Cardiac fibroblast (primary cell): ENCODE data around the gene FOXS1.

ENCODE experiments used
- DNase-seq, 2 donors: peaks; one replicate each; pipeline versions ENCODE4 v3.0.0 to v3.0.0-alpha.2; 2010; ENCODE audit warnings: low read depth in 2 of 2
- H3K4me3 ChIP-seq, 2 donors: replicated peaks in 1 of 2; 1 replicate in 1 of 2; 2 replicates in 1 of 2; pipeline ENCODE4 v1.5.1; 2011; ENCODE audit warnings: low read depth in 2 of 2, low read length in 2 of 2, mild to moderate bottlenecking in 2 of 2, moderate library complexity in 1 of 2
- CTCF ChIP-seq: IDR thresholded peaks from one replicate; pipeline ENCODE4 v1.5.1; 2011; ENCODE audit warnings: low read depth, mild to moderate bottlenecking, low read length, inconsistent platforms

FOXS1 gene

GRCh38 chr20:31845300-31845863 is at the start of gene FOXS1:
TSS of gene FOXS1 (minus strand) at chr20:31845604. CDS start at chr20:31845542, 62 bp downstream.
- no peak for TF ChIP-seq CTCF
- H3K4me3 ChIP-seq: peak within 1 kb of the TSS in 1 of 2 donors; percentile 62
- DNase-seq: peak; percentile 23 to 64

- no peak for DNase-seq
- no peak overlapping the region for H3K4me3 ChIP-seq
- no peak for TF ChIP-seq CTCF
These were observed 45.2 kb upstream of the FOXS1 start for GRCh38 chr20:31890646-31891045.

GRCh38 chr20:31883829-31884228 is 38.4 kb upstream of the FOXS1 start:
- DNase-seq: no peak
- TF ChIP-seq CTCF: no peak
- no peak overlapping the region for H3K4me3 ChIP-seq

DNA sequence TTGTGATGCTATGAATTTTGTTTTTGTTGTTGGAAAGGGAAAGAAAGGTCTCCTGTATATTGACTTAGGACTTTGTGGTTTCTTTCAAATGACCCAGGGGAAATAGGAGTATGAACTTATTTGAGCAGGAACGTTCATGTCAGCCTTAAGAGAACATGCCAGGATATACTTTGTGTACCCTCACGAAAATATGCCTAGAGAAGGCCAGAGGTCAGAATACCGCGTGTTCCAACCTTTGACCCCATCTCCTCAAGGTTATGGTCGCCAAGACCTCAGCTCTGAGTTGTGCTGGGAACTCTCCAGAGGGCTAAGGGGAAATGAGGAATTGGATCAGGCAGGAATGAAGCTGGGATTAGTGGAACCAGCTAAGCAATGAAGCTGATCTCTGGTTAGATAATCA is 36.5 kb upstream of the FOXS1 start:
- DNase-seq: no peak
- TF ChIP-seq CTCF: no peak
- H3K4me3 ChIP-seq: no peak overlapping the region

DNA sequence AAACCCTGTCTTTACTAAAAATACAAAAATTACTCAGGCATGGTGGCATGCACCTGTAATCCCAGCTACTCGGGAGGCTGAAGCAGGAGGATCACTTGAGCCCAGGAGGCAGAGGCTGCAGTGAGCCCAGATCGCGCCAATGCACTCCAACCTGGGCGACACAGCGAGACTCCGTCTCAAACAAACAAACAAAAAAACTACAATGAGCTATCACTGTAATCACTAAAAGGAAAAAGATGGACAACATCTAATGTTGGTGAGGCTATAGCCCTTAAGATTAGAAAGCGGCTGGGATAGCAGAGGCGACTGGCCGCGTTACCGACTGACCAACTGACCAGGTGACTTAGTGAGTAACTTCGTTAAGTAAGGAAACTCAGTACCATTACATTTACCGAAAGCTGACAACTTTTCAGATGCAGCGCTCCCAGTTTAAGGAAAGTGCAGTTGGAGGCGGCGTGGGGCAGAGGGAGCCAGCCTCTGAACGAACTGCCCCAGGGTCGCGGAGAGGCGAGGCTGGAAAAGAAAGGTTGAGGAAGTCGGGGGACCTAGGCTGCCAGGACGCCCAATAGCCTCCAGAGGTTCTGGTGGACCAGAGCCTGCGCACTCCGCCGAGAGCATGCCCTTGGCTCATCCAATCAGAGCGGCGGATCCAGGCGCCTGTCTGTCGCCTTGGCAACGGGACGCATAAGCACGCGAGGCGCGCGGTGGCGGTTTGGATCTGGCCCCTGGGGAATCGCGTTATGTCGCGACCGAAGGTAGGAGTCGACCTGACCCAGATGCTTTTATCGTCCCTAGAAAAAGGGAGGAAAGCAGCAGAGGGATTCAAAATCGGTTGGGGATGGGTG is 34.0 kb upstream of the FOXS1 start:
- DNase-seq: peak; percentile 96 to 97
- no peak for TF ChIP-seq CTCF
- peak overlapping the region; percentile 58 to 69 for H3K4me3 ChIP-seq

GRCh38 chr20:31877684-31878083 is 32.3 kb upstream of the FOXS1 start:
- no peak for TF ChIP-seq CTCF

GRCh38 chr20:31875671-31876070 is 30.3 kb upstream of the FOXS1 start:
- DNase-seq: no peak
- no peak for TF ChIP-seq CTCF
- no peak overlapping the region for H3K4me3 ChIP-seq

More at GRCh38 chr20:31877684-31878083, 32.3 kb upstream of the FOXS1 start:
- H3K4me3 ChIP-seq: no peak overlapping the region
- DNase-seq: no peak
